B cell (primary cell): ENCODE measurements around the gene PALLD.

Source experiments
- CTCF ChIP-seq: fragments of 200-600 bp; IDR thresholded peaks from one replicate; pipeline ENCODE4 v1.8.0; 2022; ENCODE audit warnings: antibody characterized with exemption, mild to moderate bottlenecking
- EZH2 ChIP-seq: IDR thresholded peaks from 2 replicates; pipeline ENCODE4 v1.6.1; 2012; ENCODE audit warnings: borderline replicate concordance, low read depth, mild to moderate bottlenecking, moderate library complexity, low read length; ENCODE audit not compliant: insufficient read depth, poor library complexity, severe bottlenecking

GRCh38 chr4:168712316-168712890 is 215.6 kb downstream of the PALLD start:
- TF ChIP-seq CTCF (no peak), EZH2 (no peak)
